ENCODE data around the gene METTL24. TPM values are rescaled to one million over a fixed set of nuclear protein-coding genes. Genes with fewer than 3 reads are reported as not detected.

METTL24 gene
- total and polyA plus RNA-seq, 7 donors, result 0.04 TPM; not detected in 6

DNA sequence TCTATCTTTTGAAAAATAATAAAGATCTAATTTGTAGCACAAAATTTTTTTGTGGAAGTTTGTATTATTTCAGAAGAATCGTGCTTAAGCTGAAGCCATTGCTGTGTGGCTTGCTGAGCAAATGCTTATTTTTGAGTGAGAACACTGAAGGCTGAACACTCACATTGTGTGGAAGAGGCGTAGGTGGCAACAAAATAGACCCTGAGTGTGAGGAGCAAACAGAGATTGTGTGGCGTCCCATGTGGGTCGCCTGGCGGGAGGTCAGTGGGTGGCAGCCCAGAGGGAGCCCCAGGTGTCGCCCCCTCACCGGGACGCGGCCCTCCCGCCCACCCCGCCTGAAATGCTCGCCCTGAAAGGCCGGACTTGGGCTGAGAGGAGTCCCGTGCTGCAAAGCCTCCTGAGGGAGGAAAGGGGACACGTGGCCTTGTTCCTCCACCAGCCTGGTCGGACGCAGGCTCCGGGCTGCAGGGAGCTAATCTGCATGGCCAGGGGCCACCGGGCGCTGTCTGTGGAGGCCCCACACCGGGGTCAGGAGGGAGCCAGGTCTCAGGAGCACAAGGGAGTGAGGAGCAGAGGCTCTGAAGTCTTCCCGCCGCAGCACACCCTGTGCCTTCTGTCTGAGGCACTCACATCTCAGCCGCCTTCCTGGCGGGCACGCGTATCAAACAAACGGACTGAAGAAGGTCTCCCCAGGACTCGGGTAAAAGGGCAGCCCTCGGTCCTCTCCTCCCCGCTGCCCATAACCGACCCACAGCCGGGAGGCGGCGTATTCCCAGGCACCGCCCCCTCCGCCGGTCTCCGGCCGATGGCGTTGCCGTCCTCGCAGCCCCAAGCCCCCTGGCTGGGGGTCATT is 41.3 kb upstream of the METTL24 start:
- Histone ChIP-seq H3K9me3 (no peaks in the 10 kb centered on the region), H3K4me1 (no peaks in the 10 kb centered on the region), H3K27ac (no peak overlapping the region), H3K4me3 (peak overlapping the region; percentile 60), H3K27me3 (ENCODE audit: insufficient read depth in 3 of 3, low read length in 2 of 3) (no peaks in the 10 kb centered on the region), H3K36me3 (ENCODE audit: insufficient read depth in 1 of 2, low read depth in 1 of 2) (peaks cover 0 to 35% of the 10 kb centered on the region in 2 donors)
- ATAC-seq, result peak in 3 of 4 donors; percentile 19 to 29 (median 25)
- TF ChIP-seq, protein P1, sequence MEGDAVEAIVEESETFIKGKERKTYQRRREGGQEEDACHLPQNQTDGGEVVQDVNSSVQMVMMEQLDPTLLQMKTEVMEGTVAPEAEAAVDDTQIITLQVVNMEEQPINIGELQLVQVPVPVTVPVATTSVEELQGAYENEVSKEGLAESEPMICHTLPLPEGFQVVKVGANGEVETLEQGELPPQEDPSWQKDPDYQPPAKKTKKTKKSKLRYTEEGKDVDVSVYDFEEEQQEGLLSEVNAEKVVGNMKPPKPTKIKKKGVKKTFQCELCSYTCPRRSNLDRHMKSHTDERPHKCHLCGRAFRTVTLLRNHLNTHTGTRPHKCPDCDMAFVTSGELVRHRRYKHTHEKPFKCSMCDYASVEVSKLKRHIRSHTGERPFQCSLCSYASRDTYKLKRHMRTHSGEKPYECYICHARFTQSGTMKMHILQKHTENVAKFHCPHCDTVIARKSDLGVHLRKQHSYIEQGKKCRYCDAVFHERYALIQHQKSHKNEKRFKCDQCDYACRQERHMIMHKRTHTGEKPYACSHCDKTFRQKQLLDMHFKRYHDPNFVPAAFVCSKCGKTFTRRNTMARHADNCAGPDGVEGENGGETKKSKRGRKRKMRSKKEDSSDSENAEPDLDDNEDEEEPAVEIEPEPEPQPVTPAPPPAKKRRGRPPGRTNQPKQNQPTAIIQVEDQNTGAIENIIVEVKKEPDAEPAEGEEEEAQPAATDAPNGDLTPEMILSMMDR (IDR thresholded peaks at IDR 0.05), result no peak
- 26 to 44% (median 38%) methylated on average over 36 to 43 of the region's 43 CpGs for WGBS, 3 donors
- DNase-seq, result peak in 1 of 2 donors; percentile 18
- intact Hi-C loops (cut with DNase I), result loop anchor here in 1 of 2 donors (10.0 kb wide), 1 partner anchor 695 kb away; no protein-coding TSS in a partner anchor

DNA sequence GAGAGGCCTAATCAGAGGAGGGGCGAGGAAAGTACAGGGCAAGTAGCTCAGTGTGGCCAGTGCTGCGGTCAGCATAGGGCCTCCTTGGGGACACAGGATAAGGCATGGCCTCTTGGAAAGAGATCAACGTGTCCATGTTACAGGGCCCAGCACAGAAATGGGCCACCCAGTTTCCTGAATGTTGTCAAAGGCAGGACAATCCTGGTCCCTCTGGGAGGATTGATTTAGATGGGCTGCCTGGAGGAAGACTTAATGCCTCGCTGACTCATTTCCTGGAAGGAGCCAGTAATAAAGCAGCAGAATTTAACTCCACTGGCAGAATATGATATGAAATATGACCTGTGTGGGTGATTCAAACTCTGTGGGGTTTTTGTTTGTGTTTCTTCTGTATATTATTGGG is 40.6 kb upstream of the METTL24 start:
- Histone ChIP-seq H3K27ac (no peak overlapping the region), H3K4me1 (no peaks in the 10 kb centered on the region), H3K36me3 (ENCODE audit: insufficient read depth in 1 of 2, low read depth in 1 of 2) (peaks cover 0 to 33% of the 10 kb centered on the region in 2 donors), H3K4me3 (no peak overlapping the region), H3K27me3 (ENCODE audit: insufficient read depth in 3 of 3, low read length in 2 of 3) (no peaks in the 10 kb centered on the region), H3K9me3 (no peaks in the 10 kb centered on the region)
- no peak for ATAC-seq
- intact Hi-C loops (cut with DNase I), result loop anchor here in 1 of 2 donors (10.0 kb wide), 1 partner anchor 694 kb away; no protein-coding TSS in a partner anchor
- 75 to 80% (median 77%) methylated on average over 4 of the region's 4 CpGs for WGBS, 3 donors
- TF ChIP-seq, protein P1 (IDR thresholded peaks at IDR 0.05), result no peak
- DNase-seq, result no peak

DNA sequence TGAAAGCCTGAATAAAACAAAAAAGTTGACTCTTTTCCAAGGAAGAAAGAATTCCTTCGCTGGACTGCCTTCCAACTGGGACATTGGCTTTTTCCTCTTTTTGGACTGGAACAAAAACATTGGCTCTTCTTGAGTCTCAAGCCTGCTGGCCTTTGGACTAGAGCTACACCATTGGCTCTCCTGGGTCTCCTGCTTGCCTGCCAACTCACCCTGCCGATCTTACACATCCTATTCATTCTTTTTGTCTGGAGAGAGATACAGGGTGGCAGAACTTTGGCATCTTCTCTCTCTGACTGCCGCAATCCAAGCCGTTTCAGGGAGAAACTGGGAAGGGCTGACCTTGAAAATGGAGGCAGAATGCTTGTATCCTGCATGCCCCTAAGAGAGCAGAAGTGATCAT is 37.1 kb upstream of the METTL24 start:
- intact Hi-C loops (cut with DNase I), result loop anchor here in 1 of 2 donors (10.0 kb wide), 1 partner anchor 690 kb away; no protein-coding TSS in a partner anchor
- TF ChIP-seq, protein P1 (IDR thresholded peaks at IDR 0.05), result no peak
- no peak for ATAC-seq
- DNase-seq, result no peak
- Histone ChIP-seq H3K36me3 (ENCODE audit: insufficient read depth in 1 of 2, low read depth in 1 of 2) (peaks cover 0 to 21% of the 10 kb centered on the region in 2 donors), H3K27ac (no peak overlapping the region), H3K9me3 (no peaks in the 10 kb centered on the region), H3K4me3 (no peak overlapping the region), H3K4me1 (no peaks in the 10 kb centered on the region), H3K27me3 (ENCODE audit: insufficient read depth in 3 of 3, low read length in 2 of 3) (no peaks in the 10 kb centered on the region)
- WGBS, 3 donors, result 44 to 78% (median 52%) methylated on average over 4 of the region's 4 CpGs

DNA sequence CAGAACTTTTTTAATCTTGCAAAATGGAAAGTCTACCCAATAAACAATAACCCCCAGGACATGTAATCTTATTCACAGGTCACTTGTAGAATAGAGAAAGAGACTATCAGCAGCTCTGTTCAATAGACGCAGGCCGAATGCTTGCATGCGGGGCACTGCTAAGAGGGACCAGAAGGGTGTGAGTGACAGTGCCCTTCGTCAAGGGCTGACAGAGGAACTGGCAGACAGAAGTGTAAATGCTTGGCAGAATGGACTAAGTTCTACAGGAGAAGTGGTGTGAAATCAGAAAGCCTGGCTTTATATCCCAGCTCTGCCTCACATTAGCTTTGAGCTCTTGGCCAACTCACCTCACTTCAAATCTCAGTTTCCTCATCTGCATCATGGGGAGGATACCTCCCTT is 36.3 kb upstream of the METTL24 start:
- no peak overlapping the region for H3K4me3 ChIP-seq
- intact Hi-C loops (cut with DNase I), result loop anchor here (5.0 to 10.0 kb wide), 2 partner anchors 687 to 690 kb away; no protein-coding TSS in a partner anchor
- H3K9me3 ChIP-seq, result no peaks in the 10 kb centered on the region
- TF ChIP-seq, protein P1 (IDR thresholded peaks at IDR 0.05), result no peak
- H3K27me3 ChIP-seq (ENCODE audit: insufficient read depth in 3 of 3, low read length in 2 of 3), result no peaks in the 10 kb centered on the region
- 89 to 92% (median 91%) methylated on average over 4 of the region's 4 CpGs for WGBS, 3 donors
- DNase-seq (no peak), ATAC-seq (no peak)
- H3K27ac ChIP-seq, result no peak overlapping the region
- no peaks in the 10 kb centered on the region for H3K4me1 ChIP-seq
- peaks cover 0 to 21% of the 10 kb centered on the region in 2 donors for H3K36me3 ChIP-seq (ENCODE audit: insufficient read depth in 1 of 2, low read depth in 1 of 2)
